ENCODE results near the gene EMP1. TPM values are rescaled to one million over a fixed set of nuclear protein-coding genes. Genes with fewer than 3 reads are reported as not detected.

Gene EMP1
- 100 to 1,000 TPM in 1 of 4 donors, 10 to 100 TPM in 3; 33.5 to 111 (median 73.6) TPM for total RNA-seq

DNA sequence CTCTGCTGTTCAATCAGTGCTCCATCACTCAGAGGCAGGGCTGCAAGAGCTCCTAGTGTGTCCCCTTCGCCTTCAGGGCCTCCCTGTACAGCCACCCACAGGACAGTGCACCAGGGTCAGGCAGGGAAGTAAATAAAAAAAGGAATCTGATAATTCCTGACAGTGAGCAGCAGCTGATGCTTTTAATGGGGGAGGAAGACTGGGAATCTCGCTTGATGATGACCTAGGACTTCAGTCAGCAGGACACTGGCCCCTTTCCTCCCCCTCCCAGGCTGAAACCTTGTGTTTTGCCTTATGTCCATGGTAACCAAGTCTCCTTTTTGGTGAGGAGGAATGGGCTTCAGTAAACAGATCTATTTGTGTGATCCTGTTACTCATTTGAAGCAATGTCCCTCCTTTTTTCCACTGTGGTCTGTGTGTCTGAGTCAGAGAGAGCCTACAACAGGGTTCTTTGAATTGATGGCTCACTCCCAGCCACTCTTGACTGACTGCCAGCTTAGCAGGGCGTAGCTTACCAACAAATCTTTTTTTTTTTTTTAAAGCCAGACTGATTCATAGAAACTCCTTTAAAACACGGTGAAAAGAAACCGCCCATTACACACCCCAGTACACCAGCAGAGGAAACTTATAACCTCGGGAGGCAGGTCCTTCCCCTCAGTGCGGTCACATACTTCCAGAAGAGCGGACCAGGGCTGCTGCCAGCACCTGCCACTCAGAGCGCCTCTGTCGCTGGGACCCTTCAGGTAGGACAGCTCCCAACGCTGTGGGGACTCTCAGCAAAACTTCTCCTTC, at the start of gene EMP1:
Gene EMP1, plus strand, starts transcription at position 597 of the 792 bp plus-strand sequence. CDS start 14,785 bp downstream, outside the sequence.
- in situ Hi-C loops (cut with MboI; ENCODE audit: low sequenced_read_pairs in 4 of 4) = no loop called here
- no peaks in the 10 kb centered on the region for H3K36me3 ChIP-seq
- no peaks in the 10 kb centered on the region for H3K9me3 ChIP-seq
- H3K4me1 ChIP-seq = peaks cover 6 to 36% of the 10 kb centered on the region in 2 donors
- H3K4me3 ChIP-seq = peak within 1 kb of the TSS; percentile 46 to 67 (median 56)
- DNase-seq (peak; percentile 73 to 88), ATAC-seq (peak; percentile 77 to 85)
- H3K27ac ChIP-seq = peak within 1 kb of the TSS; percentile 74 to 86 (median 81)
- intact Hi-C loops (cut with DNase I; ENCODE audit: low total_unique reads) = loop anchor here (2.0 to 10.0 kb wide), 3 partner anchors 18 to 98 kb away; no protein-coding TSS in a partner anchor
- TF ChIP-seq CTCF (IDR thresholded peaks at IDR 0.05 in 4 of 5, conservative IDR thresholded peaks at IDR 0.05 in 1 of 5) (no peak), POLR2A (IDR thresholded peaks at IDR 0.05) (peak; percentile 57 to 83)
- peaks cover 0 to 4% (median 2%) of the 10 kb centered on the region in 3 donors for H3K27me3 ChIP-seq

GRCh38 chr12:13147688-13148484, 48.6 kb upstream of the EMP1 start:
- Histone ChIP-seq H3K27me3 (no peaks in the 10 kb centered on the region), H3K9me3 (no peaks in the 10 kb centered on the region), H3K4me3 (no peak overlapping the region), H3K36me3 (no peaks in the 10 kb centered on the region), H3K4me1 (peaks cover 6% of the 10 kb centered on the region in 2 donors), H3K27ac (peak overlapping the region; percentile 10 to 65 (median 30))
- in situ Hi-C loops (cut with MboI; ENCODE audit: low sequenced_read_pairs in 4 of 4) (no loop called here), intact Hi-C loops (cut with DNase I; ENCODE audit: low total_unique reads) (loop anchor here (5.0 to 10.0 kb wide), 2 partner anchors 46 to 47 kb away; partner anchors contain the start of genes EMP1 and GSG1)
- ATAC-seq = no peak
- TF ChIP-seq POLR2A (IDR thresholded peaks at IDR 0.05) = no peak
- no peak for TF ChIP-seq CTCF (IDR thresholded peaks at IDR 0.05 in 4 of 5, conservative IDR thresholded peaks at IDR 0.05 in 1 of 5)
- DNase-seq = no peak

- TF ChIP-seq POLR2A (IDR thresholded peaks at IDR 0.05) = no peak
- TF ChIP-seq CTCF (IDR thresholded peaks at IDR 0.05 in 4 of 5, conservative IDR thresholded peaks at IDR 0.05 in 1 of 5) = no peak
- H3K4me1 ChIP-seq = peaks cover 6% of the 10 kb centered on the region in 2 donors
- H3K27ac ChIP-seq = peak overlapping the region; percentile 28 to 65 (median 40)
- H3K9me3 ChIP-seq = no peaks in the 10 kb centered on the region
- ATAC-seq = peak; percentile 18 to 66
- intact Hi-C loops (cut with DNase I; ENCODE audit: low total_unique reads) (loop anchor here (5.0 to 10.0 kb wide), 2 partner anchors 46 kb away; partner anchors contain the start of genes EMP1 and GSG1), in situ Hi-C loops (cut with MboI; ENCODE audit: low sequenced_read_pairs in 4 of 4) (no loop called here)
- no peaks in the 10 kb centered on the region for H3K27me3 ChIP-seq
- DNase-seq = peak in 1 of 2 donors; percentile 46
- H3K4me3 ChIP-seq = no peak overlapping the region
- H3K36me3 ChIP-seq = no peaks in the 10 kb centered on the region
These were observed 48.1 kb upstream of the EMP1 start for GRCh38 chr12:13148485-13148847.

DNA sequence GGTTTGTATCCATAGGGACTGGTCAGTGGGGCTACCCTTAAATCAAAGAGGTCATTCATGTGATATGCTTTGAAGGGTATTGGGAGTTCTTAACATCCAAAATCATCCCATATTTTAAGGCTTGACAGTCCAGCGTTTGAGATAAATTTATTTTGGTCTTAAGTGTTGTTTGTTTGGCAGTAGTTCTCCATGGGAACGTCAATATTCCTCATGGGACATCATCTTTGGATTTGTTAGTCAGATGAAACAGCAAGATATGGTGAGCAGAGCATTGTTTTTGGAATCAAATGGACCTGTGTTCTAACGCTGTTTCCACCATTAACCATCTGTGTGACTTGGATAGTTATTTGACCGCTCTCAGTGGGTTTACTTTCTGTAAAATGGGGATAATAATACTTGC, 47.1 kb upstream of the EMP1 start:
- Histone ChIP-seq H3K36me3 (no peaks in the 10 kb centered on the region), H3K4me1 (peaks cover 6% of the 10 kb centered on the region in 2 donors), H3K27me3 (no peaks in the 10 kb centered on the region), H3K27ac (peak overlapping the region in 3 of 4 donors; percentile 7 to 61 (median 44)), H3K4me3 (no peak overlapping the region), H3K9me3 (no peaks in the 10 kb centered on the region)
- TF ChIP-seq CTCF (IDR thresholded peaks at IDR 0.05 in 4 of 5, conservative IDR thresholded peaks at IDR 0.05 in 1 of 5) (no peak), POLR2A (IDR thresholded peaks at IDR 0.05) (no peak)
- no peak for DNase-seq
- intact Hi-C loops (cut with DNase I; ENCODE audit: low total_unique reads) (loop anchor here (5.0 to 10.0 kb wide), 2 partner anchors 45 to 47 kb away; partner anchors contain the start of genes EMP1 and GSG1), in situ Hi-C loops (cut with MboI; ENCODE audit: low sequenced_read_pairs in 4 of 4) (no loop called here)
- no peak for ATAC-seq
